Astrocyte (in vitro differentiated cells and primary cell): ENCODE results near the gene GALNT6.

Experiments used
- CTCF ChIP-seq: IDR thresholded peaks from 2 replicates; pipeline ENCODE4 v1.5.1; 2011; ENCODE audit warnings: low read depth, mild to moderate bottlenecking, inconsistent platforms, low read length, moderate library complexity; ENCODE audit not compliant: insufficient read depth
- EZH2 ChIP-seq: IDR thresholded peaks from 2 replicates; pipeline ENCODE4 v1.6.1; 2012; ENCODE audit warnings: mild to moderate bottlenecking, low read length, inconsistent platforms; ENCODE audit not compliant: insufficient read depth

- TF ChIP-seq CTCF: no peak
- TF ChIP-seq EZH2: no peak
These were observed 30.9 kb downstream of the GALNT6 start for GRCh38 chr12:51360315-51360714.
